ENCODE data around the gene TOGARAM1. TPM values are rescaled to one million over a fixed set of nuclear protein-coding genes. Genes with fewer than 3 reads are reported as not detected.

TOGARAM1 gene
- polyA plus RNA-seq, 1 of the 3 experiments (the other 2 are of a cell fraction) = 2.1 TPM

GRCh38 chr14:44995196-44995595 is 33.2 kb downstream of the TOGARAM1 start:
- 85% methylated on average over 3 of the region's 3 CpGs for WGBS (ENCODE audit: low lambda C conversion rate)
- ChIA-PET POLR2A (no interaction called here), CTCF (no interaction called here)
- H3K4me1 ChIP-seq (ENCODE audit: control insufficient read depth in 1 of 2, insufficient read depth in 2 of 2, low read depth in 1 of 2, low read length in 1 of 2) = no peaks in the 10 kb centered on the region
- H3K4me2 ChIP-seq = no peak overlapping the region
- no peaks in the 10 kb centered on the region for H3K9me3 ChIP-seq
- H3K79me2 ChIP-seq (ENCODE audit: insufficient read depth) = no peaks in the 10 kb centered on the region
- no peak overlapping the region for H3K9ac ChIP-seq
- no peaks in the 10 kb centered on the region for H4K20me1 ChIP-seq (ENCODE audit: insufficient read depth)
- no peaks in the 10 kb centered on the region for H3K27me3 ChIP-seq (ENCODE audit: insufficient read depth)
- no peak overlapping the region for H2AFZ ChIP-seq (ENCODE audit: low read depth)
- no peak overlapping the region for H3K27ac ChIP-seq (ENCODE audit: low read depth in 2 of 2, low read length in 1 of 2)
- H3K36me3 ChIP-seq (replicated peaks in 1 of 2; ENCODE audit: control insufficient read depth in 1 of 2, insufficient read depth in 2 of 2, low read length in 1 of 2) = no peaks in the 10 kb centered on the region
- no peak for DNase-seq
- H3K4me3 ChIP-seq (ENCODE audit: low read depth in 2 of 2, low read length in 1 of 2) = no peak overlapping the region
- no peak for TF ChIP-seq NRF1 (IDR thresholded peaks at IDR 0.05; ENCODE audit: low read depth, low read length)
- TF ChIP-seq MXI1 (IDR thresholded peaks at IDR 0.05; ENCODE audit: low read depth, low read length) = no peak
- no peak for TF ChIP-seq IRF3 (IDR thresholded peaks at IDR 0.05; ENCODE audit: low read depth, low read length)
- TF ChIP-seq RFX5 (IDR thresholded peaks at IDR 0.05; ENCODE audit: low read length) = no peak
- no peak for TF ChIP-seq RXRA (IDR thresholded peaks at IDR 0.05; ENCODE audit: borderline replicate concordance, low read depth)
- TF ChIP-seq EP300 (IDR thresholded peaks at IDR 0.05; ENCODE audit: borderline replicate concordance in 1 of 2, low read depth in 1 of 2, low read length in 1 of 2) = no peak
- no peak for TF ChIP-seq GATA2 (CRISPR knock-in tag; IDR thresholded peaks at IDR 0.05)
- TF ChIP-seq TAF1 (IDR thresholded peaks at IDR 0.05; ENCODE audit: borderline replicate concordance, low read depth, low read length) = no peak
- TF ChIP-seq CTCF (IDR thresholded peaks at IDR 0.05) = no peak
- no peak for TF ChIP-seq GABPA (IDR thresholded peaks at IDR 0.05; ENCODE audit: low read depth)
- H3K9me2 ChIP-seq = no peaks in the 10 kb centered on the region
- H3F3A ChIP-seq (replicated peaks; ENCODE audit: insufficient read depth) = no peaks in the 10 kb centered on the region

- 53% methylated on average over 4 of the region's 4 CpGs for WGBS (ENCODE audit: low lambda C conversion rate)
- CTCF ChIA-PET = no interaction called here
- no peak for TF ChIP-seq TEAD4 (IDR thresholded peaks at IDR 0.05; ENCODE audit: borderline replicate concordance, insufficient read depth)
- no peak for TF ChIP-seq USF1 (IDR thresholded peaks at IDR 0.05; ENCODE audit: borderline replicate concordance, low read depth)
- TF ChIP-seq NRF1 (IDR thresholded peaks at IDR 0.05; ENCODE audit: low read depth, low read length) = no peak
- TF ChIP-seq FOXJ3 (CRISPR knock-in tag; IDR thresholded peaks at IDR 0.05) = no peak
- TF ChIP-seq GATA2 (CRISPR knock-in tag; IDR thresholded peaks at IDR 0.05) = no peak
- TF ChIP-seq ELF1 (IDR thresholded peaks at IDR 0.05) = no peak
- TF ChIP-seq TAF1 (IDR thresholded peaks at IDR 0.05; ENCODE audit: borderline replicate concordance, low read depth, low read length) = no peak
- TF ChIP-seq IRF3 (IDR thresholded peaks at IDR 0.05; ENCODE audit: low read depth, low read length) = no peak
- TF ChIP-seq CHD2 (IDR thresholded peaks at IDR 0.05; ENCODE audit: low read length, partially characterized antibody) = no peak
- no peak for TF ChIP-seq JUND (IDR thresholded peaks at IDR 0.05)
- TF ChIP-seq MEF2A (IDR thresholded peaks at IDR 0.05; ENCODE audit: borderline replicate concordance, low read depth) = no peak
- TF ChIP-seq FOSL2 (IDR thresholded peaks at IDR 0.05; ENCODE audit: borderline replicate concordance, low read depth) = no peak
- TF ChIP-seq ZBTB33 (IDR thresholded peaks at IDR 0.05; ENCODE audit: borderline replicate concordance, low read depth) = no peak
- no peak for TF ChIP-seq TCF12 (IDR thresholded peaks at IDR 0.05)
- no peak for TF ChIP-seq YY1 (IDR thresholded peaks at IDR 0.05; ENCODE audit: low read depth)
Measured at GRCh38 chr14:44995770-44996294, 33.8 kb downstream of the TOGARAM1 start.

More at GRCh38 chr14:44995770-44996294, 33.8 kb downstream of the TOGARAM1 start:
- no peaks in the 10 kb centered on the region for H4K20me1 ChIP-seq (ENCODE audit: insufficient read depth)
- H3K9me2 ChIP-seq = no peaks in the 10 kb centered on the region
- H3K36me3 ChIP-seq (replicated peaks in 1 of 2; ENCODE audit: control insufficient read depth in 1 of 2, insufficient read depth in 2 of 2, low read length in 1 of 2) = no peaks in the 10 kb centered on the region
- no peak overlapping the region for H3K4me3 ChIP-seq (ENCODE audit: low read depth in 2 of 2, low read length in 1 of 2)
- no peaks in the 10 kb centered on the region for H3K27me3 ChIP-seq (ENCODE audit: insufficient read depth)
- H3K4me2 ChIP-seq = no peak overlapping the region
- H3F3A ChIP-seq (replicated peaks; ENCODE audit: insufficient read depth) = no peaks in the 10 kb centered on the region
- H3K4me1 ChIP-seq (ENCODE audit: control insufficient read depth in 1 of 2, insufficient read depth in 2 of 2, low read depth in 1 of 2, low read length in 1 of 2) = no peaks in the 10 kb centered on the region
- H3K27ac ChIP-seq (ENCODE audit: low read depth in 2 of 2, low read length in 1 of 2) = no peak overlapping the region
- H2AFZ ChIP-seq (ENCODE audit: low read depth) = no peak overlapping the region
- POLR2A ChIA-PET = no interaction called here
- no peaks in the 10 kb centered on the region for H3K79me2 ChIP-seq (ENCODE audit: insufficient read depth)
- H3K9me3 ChIP-seq = no peaks in the 10 kb centered on the region
- H3K9ac ChIP-seq = no peak overlapping the region
- no peak for DNase-seq
